Liver (tissue), 9 donors: ENCODE measurements around the gene NOX4. TPM values are rescaled to one million over a fixed set of nuclear protein-coding genes. Genes with fewer than 3 reads are reported as not detected.
A peak's percentile ranks its signal among the peaks of the same experiment; 100 is the strongest.

Source experiments
- DNase-seq: peaks from one replicate; pipeline ENCODE4 v3.0.0-alpha.2; 2017; ENCODE audit warnings: low spot score
- H3K27ac ChIP-seq, 2 donors: one replicate each; pipeline ENCODE4 v1.7.0; 2013; ENCODE audit warnings: inconsistent platforms in 2 of 2, low read length in 2 of 2, control low read depth in 1 of 2, low read depth in 1 of 2, mild to moderate bottlenecking in 1 of 2
- H3K27me3 ChIP-seq, 4 donors: one replicate each; pipeline versions ENCODE4 v1.6.1 to v1.7.0; 2013; ENCODE audit warnings: low read length in 3 of 4, inconsistent platforms in 1 of 4, mild to moderate bottlenecking in 1 of 4, moderate library complexity in 1 of 4; ENCODE audit not compliant: control insufficient read depth in 4 of 4, insufficient read depth in 4 of 4
- H3K36me3 ChIP-seq, 4 donors: one replicate each; pipeline versions ENCODE4 v1.6.1 to v1.7.0; 2013; ENCODE audit warnings: low read length in 3 of 4, mild to moderate bottlenecking in 3 of 4, low read depth in 1 of 4, moderate library complexity in 1 of 4; ENCODE audit not compliant: control insufficient read depth in 4 of 4, insufficient read depth in 3 of 4
- H3K4me1 ChIP-seq, 4 donors: one replicate each; pipeline versions ENCODE4 v1.6.1 to v1.7.0; 2013; ENCODE audit warnings: low read length in 3 of 4, mild to moderate bottlenecking in 3 of 4, moderate library complexity in 1 of 4; ENCODE audit not compliant: control insufficient read depth in 4 of 4, insufficient read depth in 4 of 4
- H3K4me3 ChIP-seq, 3 donors: one replicate each; pipeline versions ENCODE4 v1.6.1 to v1.7.0; 2013; ENCODE audit warnings: low read length in 3 of 3, control low read depth in 1 of 3, low read depth in 1 of 3, mild to moderate bottlenecking in 1 of 3
- H3K9ac ChIP-seq, 2 donors: one replicate each; pipeline ENCODE4 v1.7.0; 2013; ENCODE audit warnings: low read length in 2 of 2, mild to moderate bottlenecking in 2 of 2, moderate library complexity in 2 of 2, control low read depth in 1 of 2, low read depth in 1 of 2
- H3K9me3 ChIP-seq, 4 donors: one replicate each; pipeline versions ENCODE4 v1.6.1 to v1.7.0; 2013; ENCODE audit warnings: low read length in 3 of 4; ENCODE audit not compliant: control insufficient read depth in 4 of 4
- ATF3 ChIP-seq: IDR thresholded peaks from 2 replicates; pipeline ENCODE4 v1.6.1; 2016; ENCODE audit warnings: antibody characterized with exemption
- CTCF ChIP-seq: fragments of 150-350 bp; IDR thresholded peaks from 2 replicates; pipeline ENCODE4 v1.5.1; 2017; ENCODE audit warnings: improper control_type of control experiment, low read depth, low read length; ENCODE audit not compliant: missing input control
- EGR1 ChIP-seq, 2 donors: IDR thresholded peaks; 2 replicates each; pipeline ENCODE4 v1.6.1; 2016 to 2018; ENCODE audit warnings: antibody characterized with exemption in 2 of 2, low read depth in 2 of 2
- FOXA1 ChIP-seq: IDR thresholded peaks from 2 replicates; pipeline ENCODE4 v1.6.1; 2016; ENCODE audit warnings: antibody characterized with exemption
- FOXA2 ChIP-seq: IDR thresholded peaks from 2 replicates; pipeline ENCODE4 v1.6.1; 2016; ENCODE audit warnings: antibody characterized with exemption
- GABPA ChIP-seq, 2 donors: IDR thresholded peaks in 1 of 2; conservative IDR thresholded peaks in 1 of 2; 2 replicates each; pipeline ENCODE4 v1.6.1; 2016; ENCODE audit warnings: antibody characterized with exemption in 2 of 2, mild to moderate bottlenecking in 1 of 2, moderate library complexity in 1 of 2
- HNF4A ChIP-seq, 2 donors: conservative IDR thresholded peaks; 2 replicates each; pipeline ENCODE4 v1.6.1; 2016; ENCODE audit warnings: antibody characterized with exemption in 2 of 2, mild to moderate bottlenecking in 2 of 2
- JUND ChIP-seq, 2 donors: IDR thresholded peaks; 2 replicates each; pipeline ENCODE4 v1.6.1; 2016; ENCODE audit warnings: antibody characterized with exemption in 2 of 2
- MAX ChIP-seq: IDR thresholded peaks from 2 replicates; pipeline ENCODE4 v1.6.1; 2016; ENCODE audit warnings: antibody characterized with exemption
- NR2F2 ChIP-seq: IDR thresholded peaks from 2 replicates; pipeline ENCODE4 v1.6.1; 2016; ENCODE audit warnings: antibody characterized with exemption
- RAD21 ChIP-seq, 2 donors: IDR thresholded peaks; 2 replicates each; pipeline ENCODE4 v1.6.1; 2016; ENCODE audit warnings: antibody characterized with exemption in 2 of 2, mild to moderate bottlenecking in 2 of 2
- SP1 ChIP-seq: IDR thresholded peaks from 2 replicates; pipeline ENCODE4 v1.6.1; 2018; ENCODE audit warnings: antibody characterized with exemption, mild to moderate bottlenecking
- TAF1 ChIP-seq: conservative IDR thresholded peaks from 2 replicates; pipeline ENCODE4 v1.6.1; 2016; ENCODE audit warnings: antibody characterized with exemption, mild to moderate bottlenecking
- WGBS: extraction: QIAGEN DNeasy Blood & Tissue Kit; methylation state at CpG from one replicate; pipeline ENCODE4 v1.1.7; 2013; 5-methylcytosine and 5-hydroxymethylcytosine counted together
- polyA plus RNA-seq, 2 donors: library from polyadenylated mRNA; stranded (reverse) in 1 of 2; unstranded in 1 of 2; fragments of 200-250 nt in 1 of 2; fragments of >200 nt in 1 of 2; fragmentation: Nextera tagmentation in 1 of 2; extraction: Ambion mirVana in 1 of 2; gene quantifications; one replicate each; pipeline versions ENCODE4 v1.2.1 to v1.2.3, GENCODE V29; 2013 to 2015
- total RNA-seq, 2 donors: library from RNA; depleted of rRNA; stranded (reverse); fragments of >200 nt; gene quantifications; one replicate each; pipeline ENCODE4 v1.2.3, GENCODE V29; 2014
- TF ChIP-seq, protein P1 (sequence below): IDR thresholded peaks from 2 replicates; pipeline ENCODE4 v1.6.1; 2016; ENCODE audit warnings: antibody characterized with exemption
- TF ChIP-seq, protein P2 (sequence below): IDR thresholded peaks from 2 replicates; pipeline ENCODE4 v1.6.1; 2016; ENCODE audit warnings: antibody characterized with exemption, mild to moderate bottlenecking
- donor health status: healthy.
- donor health status: healthy.
- donor health status: healthy.
- donor health status: healthy.
- donor health status: healthy.

NOX4 gene
- total and polyA plus RNA-seq, 4 donors: 0.07 to 0.29 (median 0.19) TPM; not detected in 1

DNA sequence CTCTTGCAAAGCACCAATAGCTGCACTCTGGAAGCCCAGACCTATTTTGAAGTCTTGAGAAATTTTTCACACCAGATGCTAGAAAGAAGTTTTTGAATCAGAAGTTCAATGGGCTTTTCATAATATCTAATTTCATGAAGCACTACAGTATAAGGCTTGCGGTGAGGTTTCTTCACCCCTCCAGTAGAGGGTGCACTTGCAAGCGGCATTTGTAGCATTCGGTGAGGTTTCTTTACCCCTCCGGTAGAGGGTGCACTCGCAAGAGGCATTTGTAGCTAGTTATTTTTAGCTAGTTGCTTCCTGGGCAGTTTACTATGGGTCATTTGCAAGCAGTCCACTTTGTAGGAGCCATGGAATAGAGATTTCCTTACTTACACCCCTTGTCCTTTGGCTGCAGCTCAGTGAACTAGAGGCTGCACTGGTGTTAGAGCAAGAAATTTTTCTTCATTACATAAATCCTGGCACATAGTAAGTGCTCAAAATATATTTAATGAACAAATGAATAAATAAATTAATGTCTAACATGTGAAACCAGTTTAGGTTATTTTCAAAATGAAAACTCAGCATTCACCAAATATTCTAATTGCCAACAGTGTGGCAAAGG lies 7.8 kb upstream of the NOX4 start:
- Histone ChIP-seq H3K4me1 (no peaks in the 10 kb centered on the region), H3K4me3 (no peak overlapping the region), H3K36me3 (no peaks in the 10 kb centered on the region), H3K27ac (no peak overlapping the region), H3K9ac (no peak overlapping the region), H3K9me3 (no peaks in the 10 kb centered on the region), H3K27me3 (no peaks in the 10 kb centered on the region)
- TF ChIP-seq TAF1 (no peak), MAX (no peak), GABPA (IDR thresholded peaks at IDR 0.05 in 1 of 2, conservative IDR thresholded peaks at IDR 0.05 in 1 of 2) (no peak), HNF4A (conservative IDR thresholded peaks at IDR 0.05) (no peak), NR2F2 (no peak), FOXA1 (no peak), SP1 (no peak), ATF3 (no peak), RAD21 (IDR thresholded peaks at IDR 0.05) (peak; percentile 48 to 54), CTCF (peak; percentile 38)
- TF ChIP-seq, protein P1, sequence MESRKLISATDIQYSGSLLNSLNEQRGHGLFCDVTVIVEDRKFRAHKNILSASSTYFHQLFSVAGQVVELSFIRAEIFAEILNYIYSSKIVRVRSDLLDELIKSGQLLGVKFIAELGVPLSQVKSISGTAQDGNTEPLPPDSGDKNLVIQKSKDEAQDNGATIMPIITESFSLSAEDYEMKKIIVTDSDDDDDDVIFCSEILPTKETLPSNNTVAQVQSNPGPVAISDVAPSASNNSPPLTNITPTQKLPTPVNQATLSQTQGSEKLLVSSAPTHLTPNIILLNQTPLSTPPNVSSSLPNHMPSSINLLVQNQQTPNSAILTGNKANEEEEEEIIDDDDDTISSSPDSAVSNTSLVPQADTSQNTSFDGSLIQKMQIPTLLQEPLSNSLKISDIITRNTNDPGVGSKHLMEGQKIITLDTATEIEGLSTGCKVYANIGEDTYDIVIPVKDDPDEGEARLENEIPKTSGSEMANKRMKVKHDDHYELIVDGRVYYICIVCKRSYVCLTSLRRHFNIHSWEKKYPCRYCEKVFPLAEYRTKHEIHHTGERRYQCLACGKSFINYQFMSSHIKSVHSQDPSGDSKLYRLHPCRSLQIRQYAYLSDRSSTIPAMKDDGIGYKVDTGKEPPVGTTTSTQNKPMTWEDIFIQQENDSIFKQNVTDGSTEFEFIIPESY: no peak
- TF ChIP-seq, protein P2, sequence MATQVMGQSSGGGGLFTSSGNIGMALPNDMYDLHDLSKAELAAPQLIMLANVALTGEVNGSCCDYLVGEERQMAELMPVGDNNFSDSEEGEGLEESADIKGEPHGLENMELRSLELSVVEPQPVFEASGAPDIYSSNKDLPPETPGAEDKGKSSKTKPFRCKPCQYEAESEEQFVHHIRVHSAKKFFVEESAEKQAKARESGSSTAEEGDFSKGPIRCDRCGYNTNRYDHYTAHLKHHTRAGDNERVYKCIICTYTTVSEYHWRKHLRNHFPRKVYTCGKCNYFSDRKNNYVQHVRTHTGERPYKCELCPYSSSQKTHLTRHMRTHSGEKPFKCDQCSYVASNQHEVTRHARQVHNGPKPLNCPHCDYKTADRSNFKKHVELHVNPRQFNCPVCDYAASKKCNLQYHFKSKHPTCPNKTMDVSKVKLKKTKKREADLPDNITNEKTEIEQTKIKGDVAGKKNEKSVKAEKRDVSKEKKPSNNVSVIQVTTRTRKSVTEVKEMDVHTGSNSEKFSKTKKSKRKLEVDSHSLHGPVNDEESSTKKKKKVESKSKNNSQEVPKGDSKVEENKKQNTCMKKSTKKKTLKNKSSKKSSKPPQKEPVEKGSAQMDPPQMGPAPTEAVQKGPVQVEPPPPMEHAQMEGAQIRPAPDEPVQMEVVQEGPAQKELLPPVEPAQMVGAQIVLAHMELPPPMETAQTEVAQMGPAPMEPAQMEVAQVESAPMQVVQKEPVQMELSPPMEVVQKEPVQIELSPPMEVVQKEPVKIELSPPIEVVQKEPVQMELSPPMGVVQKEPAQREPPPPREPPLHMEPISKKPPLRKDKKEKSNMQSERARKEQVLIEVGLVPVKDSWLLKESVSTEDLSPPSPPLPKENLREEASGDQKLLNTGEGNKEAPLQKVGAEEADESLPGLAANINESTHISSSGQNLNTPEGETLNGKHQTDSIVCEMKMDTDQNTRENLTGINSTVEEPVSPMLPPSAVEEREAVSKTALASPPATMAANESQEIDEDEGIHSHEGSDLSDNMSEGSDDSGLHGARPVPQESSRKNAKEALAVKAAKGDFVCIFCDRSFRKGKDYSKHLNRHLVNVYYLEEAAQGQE: no peak
- 68% methylated on average over 5 of the region's 5 CpGs for WGBS
- no peak for DNase-seq

DNA sequence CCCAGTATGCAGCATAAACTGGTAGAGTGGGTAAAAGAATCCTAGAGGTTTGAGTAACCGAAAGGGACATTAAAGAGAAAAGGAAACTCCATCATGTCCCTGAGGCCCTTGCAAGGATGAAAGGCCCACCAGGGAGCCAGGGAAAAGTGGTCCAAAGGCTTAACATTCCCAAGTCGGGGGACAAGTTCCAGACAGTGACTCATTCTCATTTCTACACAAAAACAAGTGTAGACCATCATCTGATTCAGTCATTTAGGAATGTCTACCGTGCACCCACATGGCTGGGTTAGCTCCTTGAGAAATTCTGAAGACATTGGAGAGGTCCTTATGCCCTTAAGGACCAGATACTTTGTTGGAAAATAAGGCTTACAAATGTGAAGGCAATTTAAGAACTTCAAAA lies 4.8 kb upstream of the NOX4 start:
- no peak for DNase-seq
- no peaks in the 10 kb centered on the region for H3K9me3 ChIP-seq
- H3K4me3 ChIP-seq: no peak overlapping the region
- no peak overlapping the region for H3K9ac ChIP-seq
- WGBS: 71% methylated on average over 3 of the region's 3 CpGs
- H3K4me1 ChIP-seq: peaks cover 0 to 5% (median 3%) of the 10 kb centered on the region in 4 donors
- H3K27me3 ChIP-seq: no peaks in the 10 kb centered on the region
- no peak overlapping the region for H3K27ac ChIP-seq
- no peaks in the 10 kb centered on the region for H3K36me3 ChIP-seq
- TF ChIP-seq SP1 (no peak), TAF1 (no peak), FOXA2 (no peak), GABPA (IDR thresholded peaks at IDR 0.05 in 1 of 2, conservative IDR thresholded peaks at IDR 0.05 in 1 of 2) (no peak), HNF4A (conservative IDR thresholded peaks at IDR 0.05) (no peak), MAX (no peak), ATF3 (no peak), FOXA1 (no peak), EGR1 (IDR thresholded peaks at IDR 0.05; ENCODE audit: low read depth in 2 of 2) (no peak), JUND (IDR thresholded peaks at IDR 0.05) (no peak)
- TF ChIP-seq, protein P2: no peak
- TF ChIP-seq, protein P1: no peak
